ENCODE results near the gene CDC6.

GRCh38 chr17:40279402-40279801, 8.3 kb upstream of the CDC6 start:
- no peak for TF ChIP-seq CTCF (IDR thresholded peaks at IDR 0.05)
- TF ChIP-seq EZH2 (IDR thresholded peaks at IDR 0.05): no peak
